Stimulated activated naive CD4-positive, alpha-beta T cell (primary cell): ENCODE data around the gene OR8H3.
"Not testable (repeated sequence)": the region's sequence is repeated elsewhere in the genome, so short reads cannot be mapped to it uniquely, and the experiment has no call there.

Experiments
- DNase-seq, 6 experiments: peaks; one replicate each; lab custom pipeline; 2025; lab: John Stamatoyannopoulos, UW

OR8H3 gene, protein sequence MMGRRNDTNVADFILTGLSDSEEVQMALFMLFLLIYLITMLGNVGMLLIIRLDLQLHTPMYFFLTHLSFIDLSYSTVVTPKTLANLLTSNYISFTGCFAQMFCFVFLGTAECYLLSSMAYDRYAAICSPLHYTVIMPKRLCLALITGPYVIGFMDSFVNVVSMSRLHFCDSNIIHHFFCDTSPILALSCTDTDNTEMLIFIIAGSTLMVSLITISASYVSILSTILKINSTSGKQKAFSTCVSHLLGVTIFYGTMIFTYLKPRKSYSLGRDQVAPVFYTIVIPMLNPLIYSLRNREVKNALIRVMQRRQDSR

DNA sequence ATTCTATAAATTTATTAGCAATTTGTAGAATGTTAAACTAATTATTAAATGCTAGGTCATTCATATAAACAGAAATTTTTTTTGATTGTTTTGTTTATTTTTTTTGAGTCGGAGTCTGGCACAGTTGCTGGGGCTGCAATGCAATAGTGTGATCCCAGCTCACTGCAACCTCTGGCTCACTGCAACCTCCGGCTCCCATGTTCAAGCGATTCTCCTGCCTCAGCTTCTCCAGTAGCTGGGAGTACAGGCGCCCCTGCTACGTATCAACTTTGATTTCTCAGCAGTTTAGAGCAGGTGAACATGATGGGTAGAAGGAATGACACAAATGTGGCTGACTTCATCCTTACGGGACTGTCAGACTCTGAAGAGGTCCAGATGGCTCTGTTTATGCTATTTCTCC lies at the start of gene OR8H3:
OR8H3 (plus strand) TSS at position 301 of the 400 bp plus-strand sequence; CDS start at position 301, 0 bp downstream.
- no peak for DNase-seq

DNA sequence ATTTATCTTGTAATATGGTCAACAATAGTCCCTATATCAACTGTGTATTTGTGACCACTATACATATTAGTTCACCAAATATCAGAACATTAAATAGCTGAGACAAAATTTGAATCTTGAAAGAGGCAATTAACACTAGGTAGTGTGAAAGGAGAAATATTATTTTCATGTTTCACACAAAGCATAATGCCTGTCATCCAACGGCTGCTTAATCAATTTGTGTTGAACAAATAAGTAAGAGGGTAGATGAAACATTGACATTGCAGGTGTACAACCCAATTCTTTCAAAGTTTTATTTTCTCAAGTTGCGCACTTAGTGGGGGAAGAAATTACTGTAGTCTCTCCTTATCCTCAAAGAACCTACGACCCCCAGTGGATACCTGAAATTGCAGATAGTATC lies 32.5 kb upstream of the OR8H3 start:
- no peak for DNase-seq

DNA sequence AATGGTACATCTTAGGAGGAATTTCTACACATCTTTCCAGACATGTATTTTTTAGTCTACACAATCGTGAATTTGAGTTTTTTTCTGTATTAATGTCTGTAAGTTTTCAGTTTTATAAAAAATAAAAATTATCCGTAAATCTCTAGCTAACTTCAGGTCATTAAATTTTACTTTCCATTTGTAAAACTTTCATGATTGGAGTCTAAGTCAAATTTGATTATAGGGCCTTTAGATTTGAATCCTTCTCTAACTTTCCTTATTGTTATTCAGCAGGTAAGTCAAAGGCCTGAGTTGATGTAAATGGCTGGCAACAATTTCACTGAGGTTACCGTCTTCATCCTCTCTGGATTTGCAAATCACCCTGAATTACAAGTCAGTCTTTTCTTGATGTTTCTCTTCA lies 29.2 kb upstream of the OR8H3 start, which contains the start of gene OR8I2:
OR8I2 (plus strand) TSS at position 301 of the 400 bp plus-strand sequence; CDS start at position 301, 0 bp downstream.
- DNase-seq, result no peak

DNA sequence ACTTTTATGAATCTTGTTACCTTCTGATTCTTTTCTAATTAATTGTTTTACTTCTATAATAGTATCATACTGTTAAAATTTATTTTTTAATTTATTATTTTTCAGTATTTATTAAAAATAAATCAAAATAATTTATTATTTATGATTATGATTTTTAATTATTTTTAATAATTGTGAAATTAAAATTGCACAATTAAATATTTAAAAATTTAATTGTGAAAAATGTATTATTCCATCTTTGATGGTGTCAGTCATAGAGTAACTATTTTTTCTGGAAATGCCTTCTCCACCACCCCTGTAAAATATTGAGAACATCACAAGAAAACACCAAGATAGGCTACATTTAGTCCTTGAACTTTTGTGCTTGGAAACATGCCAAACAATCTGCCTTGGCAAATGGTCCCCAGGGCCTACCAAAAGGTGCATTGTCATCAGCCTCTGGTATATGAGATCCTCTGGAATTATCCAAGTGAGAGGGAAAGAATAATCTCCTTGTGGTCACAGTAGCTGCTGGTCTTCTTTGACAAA lies 18.9 kb upstream of the OR8H3 start, which contains the start of gene OR8H2:
OR8H2 (plus strand) TSS at position 478 of the 528 bp plus-strand sequence. CDS start 1,356 bp downstream, outside the sequence.
- no peak for DNase-seq

DNA sequence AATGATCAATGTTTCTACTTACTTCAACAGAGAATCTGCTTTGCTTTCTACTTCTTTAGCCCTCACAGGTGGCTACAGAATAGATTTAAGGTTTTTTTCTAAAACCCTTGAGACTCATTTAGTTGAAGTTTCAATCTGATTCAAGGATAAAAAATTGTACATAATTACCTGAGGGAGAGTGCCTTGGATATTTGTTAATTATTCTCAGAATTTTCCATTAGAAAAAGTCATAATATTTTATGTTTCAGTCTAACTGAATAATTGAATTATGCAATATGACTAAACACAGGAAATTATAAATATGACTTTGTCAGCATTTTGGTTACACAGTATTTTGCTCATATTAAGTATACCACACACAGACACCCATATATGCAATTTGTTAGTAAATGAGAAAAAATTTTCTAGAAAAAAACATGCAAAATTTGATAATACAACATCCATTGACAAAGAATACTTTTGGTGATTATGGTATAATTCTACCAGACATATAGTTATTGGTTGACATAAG lies 18.0 kb downstream of the OR8H3 start, which contains the start of gene OR8J3:
OR8J3 (minus strand) TSS at position 51 of the 511 bp plus-strand sequence. CDS start 2,483 bp downstream, outside the sequence.
- no peak for DNase-seq

DNA sequence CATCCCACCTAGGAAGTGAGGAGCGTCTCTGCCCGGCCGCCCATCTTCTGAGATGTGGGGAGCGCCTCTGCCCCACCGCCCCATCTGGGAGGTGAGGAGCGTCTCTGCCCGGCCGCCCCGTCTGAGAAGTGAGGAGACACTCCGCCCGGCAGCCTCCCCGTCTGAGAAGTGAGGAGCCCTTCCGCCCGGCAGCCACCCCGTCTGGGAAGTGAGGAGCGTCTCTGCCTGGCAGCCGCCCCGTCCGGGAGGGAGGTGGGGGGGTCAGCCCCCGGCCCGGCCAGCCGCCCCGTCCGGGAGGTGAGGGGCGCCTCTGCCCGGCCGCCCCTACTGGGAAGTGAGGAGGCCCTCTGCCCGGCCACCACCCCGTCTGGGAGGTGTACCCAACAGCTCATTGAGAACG lies 21.5 kb downstream of the OR8H3 start:
- not testable (repeated sequence) for DNase-seq

DNA sequence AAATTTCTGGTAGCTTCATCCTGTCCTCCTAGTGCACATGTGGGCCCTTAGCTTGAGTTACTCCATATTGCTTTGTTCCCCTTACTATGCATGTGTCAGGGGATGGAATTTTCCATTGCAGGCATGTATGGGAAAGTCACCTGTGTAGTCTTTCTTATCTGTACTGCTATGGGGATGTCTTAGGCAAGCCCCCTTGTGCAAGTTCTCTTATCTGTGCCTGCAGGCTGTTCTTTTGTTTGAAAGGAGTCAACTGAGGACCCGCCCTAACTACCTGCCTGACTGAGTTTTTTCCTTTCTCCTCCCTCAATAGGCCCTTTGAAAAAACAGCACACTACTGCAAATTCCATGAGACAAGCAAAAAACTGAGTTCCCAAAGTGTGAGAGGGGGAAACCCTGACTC lies 29.2 kb downstream of the OR8H3 start:
- no peak for DNase-seq

DNA sequence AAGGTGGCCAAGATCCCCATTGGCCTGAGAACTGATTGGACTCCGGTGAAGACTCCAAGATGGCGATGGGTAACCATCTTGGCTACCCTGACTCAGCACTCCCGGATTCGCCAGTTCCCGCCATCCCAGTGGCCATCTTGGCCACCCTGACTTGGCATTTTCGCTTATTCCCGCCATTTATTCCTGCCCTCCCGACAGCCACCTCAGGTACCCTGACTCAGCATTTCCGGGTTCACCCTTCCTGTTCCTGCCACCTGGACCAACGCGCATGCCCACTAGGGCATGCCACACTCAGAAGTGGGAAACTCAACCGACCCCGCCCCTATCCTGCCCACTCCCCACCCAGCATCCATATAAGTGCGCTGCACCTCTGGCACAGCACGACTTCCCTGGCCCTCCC lies 30.2 kb downstream of the OR8H3 start:
- no peak for DNase-seq

DNA sequence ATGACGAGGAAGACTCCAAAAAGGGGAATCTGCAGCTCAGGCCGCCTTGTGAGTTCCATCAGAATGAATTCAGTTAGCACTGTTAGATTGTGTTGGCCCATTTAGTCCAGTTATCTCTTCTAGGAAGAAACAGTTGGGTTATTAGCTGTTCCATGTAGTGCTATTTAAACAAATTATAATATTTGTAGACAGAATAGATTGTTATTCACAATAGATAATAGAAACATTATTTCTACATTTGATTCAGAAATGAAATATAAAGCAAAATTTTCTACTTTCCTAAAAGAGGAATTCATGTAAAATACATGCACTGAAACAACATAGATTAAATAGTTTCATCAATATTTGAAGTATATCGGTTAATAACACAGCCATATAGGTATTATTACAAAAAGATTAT lies 38.0 kb downstream of the OR8H3 start, which contains the start of gene OR8K5:
OR8K5 (minus strand) TSS at position 101 of the 400 bp plus-strand sequence; CDS start at position 101, 0 bp downstream.
- no peak for DNase-seq

DNA sequence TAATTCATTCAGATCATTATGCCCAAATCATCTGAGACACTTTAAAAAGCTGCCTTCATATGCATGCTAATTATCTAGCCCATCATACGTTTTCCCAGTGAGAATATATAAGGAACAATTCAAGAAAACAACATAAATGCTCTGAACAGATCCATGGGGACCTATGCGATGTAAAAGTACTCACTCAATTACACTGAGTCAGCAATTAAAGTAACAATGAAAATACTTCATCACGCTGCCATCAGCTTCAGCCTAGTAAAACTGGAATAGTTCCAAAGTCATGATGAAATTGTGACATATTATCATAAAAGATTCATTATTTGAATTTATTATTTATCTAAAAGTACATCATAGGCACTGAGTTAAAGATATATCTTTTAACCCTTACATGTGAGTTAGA lies 41.6 kb downstream of the OR8H3 start:
- DNase-seq, result no peak

DNA sequence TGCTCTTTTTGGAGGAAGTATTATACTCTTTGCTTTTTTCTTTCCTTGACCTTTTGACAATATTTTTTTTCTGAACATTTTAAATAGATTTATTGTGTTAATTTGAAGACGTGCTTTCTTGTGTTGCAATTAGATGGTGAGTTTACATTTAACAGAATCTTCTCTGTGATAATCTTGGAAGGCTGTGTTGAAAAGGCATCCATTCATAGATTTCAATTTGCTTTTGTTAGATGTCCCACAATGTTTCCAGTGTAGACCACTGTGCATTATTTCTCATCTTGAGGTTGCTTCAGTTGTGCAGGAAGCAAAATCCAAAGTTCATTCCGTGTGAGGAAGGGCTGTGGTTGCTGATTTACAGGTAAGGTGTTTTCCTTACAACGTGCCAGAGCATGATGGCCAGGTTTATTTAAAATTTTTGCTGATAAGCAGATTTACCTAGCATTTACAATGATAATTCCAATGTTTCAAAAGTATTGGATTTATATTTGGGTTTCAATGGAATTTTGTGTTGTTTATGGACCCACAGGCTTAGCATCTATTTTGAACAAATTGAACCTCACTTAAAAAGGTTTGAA lies 50.2 kb downstream of the OR8H3 start:
- DNase-seq, result no peak
